Thyroid gland (tissue), 4 donors: Measurements from ENCODE around the gene GRWD1.

Experiments
- POLR2A ChIP-seq, 2 donors: fragments of 450-650 bp; IDR thresholded peaks; one replicate each; pipeline ENCODE4 v1.6.1; 2017; ENCODE audit warnings: antibody characterized with exemption in 2 of 2, mild to moderate bottlenecking in 2 of 2, moderate library complexity in 1 of 2
- TF ChIP-seq, protein P1 (sequence below), 6 experiments: fragments of 200-600 bp in 3 of 6; fragments of 450-650 bp in 3 of 6; sonication (generic) in 3 of 6; IDR thresholded peaks; one replicate each; pipeline ENCODE4 v1.5.1; 2016 to 2019; ENCODE audit warnings: antibody characterized with exemption in 6 of 6, mild to moderate bottlenecking in 2 of 6, inconsistent platforms in 1 of 6, moderate library complexity in 1 of 6

DNA sequence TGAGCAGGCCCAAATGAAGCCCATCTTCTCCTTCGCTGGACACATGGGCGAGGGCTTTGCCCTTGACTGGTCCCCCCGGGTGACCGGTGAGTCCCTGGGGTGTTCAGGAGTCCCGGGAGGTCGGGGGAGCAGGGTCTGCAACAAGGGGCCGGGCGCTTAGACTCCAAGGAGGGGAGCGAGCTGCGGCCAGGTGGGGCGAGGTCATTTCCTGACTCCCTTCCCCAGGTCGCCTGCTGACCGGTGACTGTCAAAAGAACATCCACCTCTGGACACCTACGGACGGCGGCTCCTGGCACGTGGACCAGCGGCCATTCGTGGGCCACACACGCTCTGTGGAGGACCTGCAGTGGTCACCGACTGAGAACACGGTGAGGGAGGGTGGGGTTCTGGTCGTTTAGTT, 4.7 kb downstream of the GRWD1 start:
- TF ChIP-seq, protein P1, sequence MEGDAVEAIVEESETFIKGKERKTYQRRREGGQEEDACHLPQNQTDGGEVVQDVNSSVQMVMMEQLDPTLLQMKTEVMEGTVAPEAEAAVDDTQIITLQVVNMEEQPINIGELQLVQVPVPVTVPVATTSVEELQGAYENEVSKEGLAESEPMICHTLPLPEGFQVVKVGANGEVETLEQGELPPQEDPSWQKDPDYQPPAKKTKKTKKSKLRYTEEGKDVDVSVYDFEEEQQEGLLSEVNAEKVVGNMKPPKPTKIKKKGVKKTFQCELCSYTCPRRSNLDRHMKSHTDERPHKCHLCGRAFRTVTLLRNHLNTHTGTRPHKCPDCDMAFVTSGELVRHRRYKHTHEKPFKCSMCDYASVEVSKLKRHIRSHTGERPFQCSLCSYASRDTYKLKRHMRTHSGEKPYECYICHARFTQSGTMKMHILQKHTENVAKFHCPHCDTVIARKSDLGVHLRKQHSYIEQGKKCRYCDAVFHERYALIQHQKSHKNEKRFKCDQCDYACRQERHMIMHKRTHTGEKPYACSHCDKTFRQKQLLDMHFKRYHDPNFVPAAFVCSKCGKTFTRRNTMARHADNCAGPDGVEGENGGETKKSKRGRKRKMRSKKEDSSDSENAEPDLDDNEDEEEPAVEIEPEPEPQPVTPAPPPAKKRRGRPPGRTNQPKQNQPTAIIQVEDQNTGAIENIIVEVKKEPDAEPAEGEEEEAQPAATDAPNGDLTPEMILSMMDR (IDR thresholded peaks at IDR 0.05): no peak
- TF ChIP-seq POLR2A (IDR thresholded peaks at IDR 0.05): no peak
